CD14-positive monocyte (primary cell): ENCODE results near the gene PKDREJ. TPM values are rescaled to one million over a fixed set of nuclear protein-coding genes. Genes with fewer than 3 reads are reported as not detected.

Source experiments
- DNase-seq, 3 donors: peaks; one replicate each; pipeline ENCODE4 v3.0.0-alpha.2; 2011 to 2022
- H2AFZ ChIP-seq: 2 replicates; pipeline ENCODE4 v1.6.0; 2012; ENCODE audit warnings: mild to moderate bottlenecking, low read depth, low read length, inconsistent platforms; ENCODE audit not compliant: insufficient read depth, poor library complexity, severe bottlenecking
- H3K27ac ChIP-seq, 2 donors: 1 replicate in 1 of 2; 2 replicates in 1 of 2; pipeline ENCODE4 v1.5.1; 2012 to 2013; ENCODE audit warnings: low read length in 2 of 2, control low read depth in 1 of 2, inconsistent platforms in 1 of 2, low read depth in 1 of 2, mild to moderate bottlenecking in 1 of 2
- H3K27me3 ChIP-seq, 2 donors: one replicate each; pipeline versions ENCODE4 v1.6.0 to v1.6.1; 2011 to 2013; ENCODE audit warnings: low read length in 2 of 2; ENCODE audit not compliant: control insufficient read depth in 2 of 2, insufficient read depth in 2 of 2
- H3K36me3 ChIP-seq, 2 donors: replicated peaks in 1 of 2; 1 replicate in 1 of 2; 2 replicates in 1 of 2; pipeline versions ENCODE4 v1.5.1 to v1.6.1; 2012 to 2013; ENCODE audit warnings: low read length in 2 of 2, control low read depth in 1 of 2, inconsistent platforms in 1 of 2, mild to moderate bottlenecking in 1 of 2; ENCODE audit not compliant: insufficient read depth in 2 of 2, control insufficient read depth in 1 of 2
- H3K4me1 ChIP-seq, 2 donors: 1 replicate in 1 of 2; 2 replicates in 1 of 2; pipeline versions ENCODE4 v1.5.1 to v1.6.1; 2012 to 2013; ENCODE audit warnings: low read length in 2 of 2, control low read depth in 1 of 2, inconsistent platforms in 1 of 2, mild to moderate bottlenecking in 1 of 2, moderate library complexity in 1 of 2; ENCODE audit not compliant: insufficient read depth in 2 of 2, control insufficient read depth in 1 of 2
- H3K4me2 ChIP-seq: replicated peaks from 2 replicates; pipeline ENCODE3; 2012; ENCODE audit warnings: low read length, moderate library complexity, mild to moderate bottlenecking; ENCODE audit not compliant: poor library complexity, severe bottlenecking; ENCODE audit errors: extremely low read depth
- H3K4me3 ChIP-seq, 3 experiments: fragments of 200-600 bp in 1 of 3; sonication (generic) in 1 of 3; replicated peaks in 1 of 3; 1 replicate in 2 of 3; 2 replicates in 1 of 3; pipeline ENCODE4 v1.5.1; 2011 to 2013; ENCODE audit warnings: low read length in 3 of 3, mild to moderate bottlenecking in 3 of 3, control low read depth in 2 of 3, low read depth in 2 of 3, inconsistent platforms in 1 of 3, moderate library complexity in 1 of 3
- H3K79me2 ChIP-seq: 2 replicates; pipeline ENCODE4 v1.6.0; 2012; ENCODE audit warnings: mild to moderate bottlenecking, control low read depth, inconsistent platforms, low read length, moderate library complexity; ENCODE audit not compliant: insufficient read depth
- H3K9ac ChIP-seq: 2 replicates; pipeline ENCODE4 v1.6.0; 2017; ENCODE audit warnings: low read length, mild to moderate bottlenecking; ENCODE audit not compliant: insufficient read depth, poor library complexity, severe bottlenecking
- H3K9me3 ChIP-seq, 2 donors: replicated peaks in 1 of 2; 1 replicate in 1 of 2; 2 replicates in 1 of 2; pipeline versions ENCODE4 v1.5.1 to v1.6.1; 2012 to 2013; ENCODE audit warnings: low read length in 2 of 2, control low read depth in 1 of 2; ENCODE audit not compliant: control insufficient read depth in 1 of 2, insufficient read depth in 1 of 2
- H4K20me1 ChIP-seq: 2 replicates; pipeline ENCODE4 v1.6.0; 2012; ENCODE audit warnings: mild to moderate bottlenecking, low read length, control low read depth, moderate library complexity; ENCODE audit not compliant: insufficient read depth
- H3K27ac Mint-ChIP-seq, 7 donors: one replicate each; pipeline ENCODE4 v1.8.0; 2020; ENCODE audit warnings: mild to moderate bottlenecking in 7 of 7, mixed read lengths in 7 of 7, moderate library complexity in 6 of 7, inconsistent platforms in 2 of 7
- H3K27me3 Mint-ChIP-seq, 3 donors: one replicate each; pipeline ENCODE4 v1.8.0; 2021 to 2022; ENCODE audit warnings: low read depth in 3 of 3, mild to moderate bottlenecking in 3 of 3, mixed read lengths in 3 of 3, moderate library complexity in 3 of 3, inconsistent platforms in 1 of 3
- H3K36me3 Mint-ChIP-seq, 2 donors: one replicate each; pipeline ENCODE4 v1.8.0; 2020; ENCODE audit warnings: mixed read lengths in 2 of 2, inconsistent platforms in 1 of 2, mild to moderate bottlenecking in 1 of 2
- H3K4me1 Mint-ChIP-seq: one replicate; pipeline ENCODE4 v1.8.0; 2020; ENCODE audit warnings: mild to moderate bottlenecking, mixed read lengths
- H3K4me3 Mint-ChIP-seq, 2 donors: one replicate each; pipeline ENCODE4 v1.8.0; 2020; ENCODE audit warnings: mild to moderate bottlenecking in 2 of 2, mixed read lengths in 2 of 2, moderate library complexity in 1 of 2
- H3K9me3 Mint-ChIP-seq, 7 donors: one replicate each; pipeline ENCODE4 v1.8.0; 2020 to 2022; ENCODE audit warnings: mixed read lengths in 7 of 7, mild to moderate bottlenecking in 6 of 7, moderate library complexity in 6 of 7, inconsistent platforms in 2 of 7
- CTCF ChIP-seq: fragments of 200-600 bp; IDR thresholded peaks from one replicate; pipeline ENCODE4 v1.8.0; 2022; ENCODE audit warnings: antibody characterized with exemption, mild to moderate bottlenecking
- WGBS: methylation state at CpG from one replicate; pipeline ENCODE4 v1.1.5; 2013; ENCODE audit warnings: missing lambda C conversion rate; ENCODE audit not compliant: insufficient coverage; 5-methylcytosine and 5-hydroxymethylcytosine counted together
- intact Hi-C, 2 donors: fragments of 100-400 bp; cut with micrococcal nuclease; formaldehyde crosslinking; loops; one replicate each; pipeline versions ENCODE4 v1.15.0 to v1.15.1; 2023
- polyA plus RNA-seq, 3 donors: library from polyadenylated mRNA; depleted of rRNA in 1 of 3; unstranded in 2 of 3; stranded (reverse) in 1 of 3; fragments of 300-500 nt in 2 of 3; fragments of >200 nt in 1 of 3; fragmentation: Illumina TruSeq in 2 of 3; gene quantifications; 1 replicate in 2 of 3; 2 replicates in 1 of 3; pipeline ENCODE4 v1.2.3, GENCODE V29; 2012 to 2021

Gene PKDREJ
- polyA plus RNA-seq, 3 donors, result not detected

GRCh38 chr22:46242076-46242475 is 21.1 kb downstream of the PKDREJ start:
- H3K27me3 ChIP-seq, result no peaks in the 10 kb centered on the region
- intact Hi-C loops, result no loop called here
- peak overlapping the region in 1 of 2 donors; percentile 39 for H3K4me3 Mint-ChIP-seq
- H3K9me3 ChIP-seq, result no peaks in the 10 kb centered on the region
- no peaks in the 10 kb centered on the region for H3K79me2 ChIP-seq
- no peak overlapping the region for H2AFZ ChIP-seq
- peaks cover 38 to 45% of the 10 kb centered on the region in 2 donors for H3K36me3 Mint-ChIP-seq
- peaks cover 9 to 40% of the 10 kb centered on the region in 2 donors for H3K36me3 ChIP-seq
- H3K27ac Mint-ChIP-seq, result peak overlapping the region in 1 of 7 donors; percentile 74
- peaks cover 19% of the 10 kb centered on the region for H3K4me1 Mint-ChIP-seq
- H3K27me3 Mint-ChIP-seq, result no peaks in the 10 kb centered on the region
- peaks cover 21 to 25% of the 10 kb centered on the region in 2 donors for H3K4me1 ChIP-seq
- H3K27ac ChIP-seq, result peak overlapping the region in 1 of 2 donors; percentile 60
- H3K4me2 ChIP-seq, result no peak overlapping the region
- H3K9ac ChIP-seq, result no peak overlapping the region
- DNase-seq, result peak in 2 of 3 donors; percentile 17 to 18
- no peak for TF ChIP-seq CTCF
- H3K4me3 ChIP-seq, result no peak overlapping the region
- peaks cover 0 to 3% (median 0%) of the 10 kb centered on the region in 7 donors for H3K9me3 Mint-ChIP-seq
- WGBS, result 50% methylated on average over 9 of the region's 10 CpGs
- H4K20me1 ChIP-seq, result no peaks in the 10 kb centered on the region

- Histone ChIP-seq H2AFZ (no peak overlapping the region), H4K20me1 (no peaks in the 10 kb centered on the region), H3K9me3 (no peaks in the 10 kb centered on the region), H3K79me2 (no peaks in the 10 kb centered on the region), H3K4me2 (no peak overlapping the region), H3K4me3 (no peak overlapping the region), H3K27ac (no peak overlapping the region), H3K9ac (no peak overlapping the region), H3K4me1 (peaks cover 21 to 25% of the 10 kb centered on the region in 2 donors), H3K36me3 (peaks cover 9 to 46% of the 10 kb centered on the region in 2 donors), H3K27me3 (no peaks in the 10 kb centered on the region)
- 79% methylated on average over 2 of the region's 5 CpGs for WGBS
- Mint-ChIP-seq H3K36me3 (peaks cover 43 to 48% of the 10 kb centered on the region in 2 donors), H3K27me3 (no peaks in the 10 kb centered on the region), H3K27ac (peak overlapping the region in 1 of 7 donors; percentile 73), H3K9me3 (peaks cover 0 to 3% (median 0%) of the 10 kb centered on the region in 7 donors), H3K4me3 (no peak overlapping the region), H3K4me1 (peaks cover 19% of the 10 kb centered on the region)
- no peak for TF ChIP-seq CTCF
- intact Hi-C loops, result no loop called here
- no peak for DNase-seq
These were observed 21.6 kb downstream of the PKDREJ start for GRCh38 chr22:46241396-46242007.
